Stomach (tissue), 9 donors: Measurements from ENCODE around the gene C1orf174. TPM values are rescaled to one million over a fixed set of nuclear protein-coding genes. Genes with fewer than 3 reads are reported as not detected.

Source experiments
- DNase-seq, 2 donors: peaks; one replicate each; pipeline versions ENCODE4 v3.0.0 to v3.0.0-alpha.2; 2013 to 2019
- H3K27ac ChIP-seq, 5 donors: fragments of 200-600 bp in 4 of 5; sonication (generic) in 4 of 5; one replicate each; pipeline ENCODE4 v1.5.1; 2013 to 2019; ENCODE audit warnings: mild to moderate bottlenecking in 1 of 5, moderate library complexity in 1 of 5
- H3K27me3 ChIP-seq, 3 donors: fragments of 200-600 bp; sonication (generic); one replicate each; pipeline ENCODE4 v1.5.1; 2017 to 2019; ENCODE audit warnings: mixed run types in 1 of 3
- H3K36me3 ChIP-seq, 4 donors: fragments of 200-600 bp; sonication (generic); 1 replicate in 3 of 4; 2 replicates in 1 of 4; pipeline ENCODE4 v1.5.1; 2016 to 2019
- H3K4me1 ChIP-seq, 4 donors: fragments of 200-600 bp; sonication (generic); one replicate each; pipeline ENCODE4 v1.5.1; 2016 to 2019
- H3K4me3 ChIP-seq, 4 donors: fragments of 200-600 bp; sonication (generic) in 3 of 4; one replicate each; pipeline ENCODE4 v1.5.1; 2016 to 2019; ENCODE audit warnings: mild to moderate bottlenecking in 1 of 4
- H3K9me3 ChIP-seq, 4 donors: fragments of 200-600 bp; sonication (generic); one replicate each; pipeline ENCODE4 v1.5.1; 2016 to 2019
- EP300 ChIP-seq: sonication (generic); formaldehyde crosslinking; IDR thresholded peaks from one replicate; pipeline ENCODE4 v1.6.1; 2017; ENCODE audit warnings: antibody characterized with exemption
- POLR2A ChIP-seq, 4 donors: fragments of 450-650 bp; IDR thresholded peaks; one replicate each; pipeline ENCODE4 v1.6.1; 2016; ENCODE audit warnings: antibody characterized with exemption in 4 of 4, control low read depth in 2 of 4, mild to moderate bottlenecking in 1 of 4, moderate library complexity in 1 of 4
- POLR2AphosphoS5 ChIP-seq, 3 donors: sonication (generic); formaldehyde crosslinking; IDR thresholded peaks; one replicate each; pipeline ENCODE4 v1.6.1; 2016; ENCODE audit warnings: antibody characterized with exemption in 3 of 3
- WGBS, 5 donors: extraction: QIAGEN DNeasy Blood & Tissue Kit in 3 of 5; methylation state at CpG; one replicate each; pipeline versions ENCODE4 v1.1.5 to v1.1.7; 2013 to 2018; 5-methylcytosine and 5-hydroxymethylcytosine counted together
- intact Hi-C: fragments of 100-400 bp; cut with DNase I; formaldehyde crosslinking; loops from one replicate; pipeline ENCODE4 v1.15.1; 2023; ENCODE audit warnings: low total_unique reads
- polyA plus RNA-seq, 3 donors: library from polyadenylated mRNA; stranded (reverse); fragments of 200-250 nt; gene quantifications; one replicate each; pipeline ENCODE4 v1.2.3, GENCODE V29; 2013
- total RNA-seq, 5 donors: library from RNA; depleted of rRNA; stranded (reverse); fragments of >200 nt; gene quantifications; one replicate each; pipeline versions ENCODE4 v1.1.0 to v1.2.3, GENCODE V29; 2014 to 2016
- TF ChIP-seq, protein P1 (sequence below), 7 experiments: fragments of 450-650 bp in 4 of 7; fragments of 200-600 bp in 3 of 7; sonication (generic) in 3 of 7; IDR thresholded peaks; one replicate each; pipeline ENCODE4 v1.5.1; 2016 to 2019; ENCODE audit warnings: antibody characterized with exemption in 7 of 7, control low read depth in 2 of 7, mild to moderate bottlenecking in 1 of 7
- donor health status: healthy with polysubstance abuse.
- donor health status: Bipolar disorder and iron deficiency.
- donor health status: healthy.

Gene C1orf174
- total and polyA plus RNA-seq, 8 donors = 13.1 to 124 (median 18.2) TPM

DNA sequence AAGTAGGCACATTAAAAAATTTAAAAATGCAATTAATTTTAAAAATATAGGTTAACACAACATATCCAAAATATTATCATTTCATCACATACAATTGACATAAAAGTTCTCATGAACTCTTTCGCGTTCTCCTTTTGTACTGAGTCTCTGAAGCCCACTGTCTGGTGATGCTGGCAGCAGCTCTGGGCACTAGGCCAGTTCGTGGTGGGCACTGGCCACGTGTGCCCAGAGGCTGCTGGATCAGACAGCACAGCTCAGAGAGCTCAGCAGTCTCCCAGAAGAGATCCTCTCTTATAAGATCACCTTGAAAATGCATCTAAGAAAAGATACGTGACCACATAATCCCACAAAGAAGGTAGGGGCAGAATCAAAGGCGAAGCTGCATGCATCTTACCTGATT lies 53.0 kb downstream of the C1orf174 start:
- intact Hi-C loops = no loop called here
- no peak for DNase-seq
- H3K4me3 ChIP-seq = no peak overlapping the region
- H3K4me1 ChIP-seq = no peaks in the 10 kb centered on the region
- H3K27ac ChIP-seq = no peak overlapping the region
- peaks cover 51 to 98% (median 92%) of the 10 kb centered on the region in 4 donors for H3K36me3 ChIP-seq
- no peak for TF ChIP-seq POLR2A (IDR thresholded peaks at IDR 0.05)
- TF ChIP-seq POLR2AphosphoS5 (IDR thresholded peaks at IDR 0.05) = no peak
- no peak for TF ChIP-seq EP300
- TF ChIP-seq, protein P1, sequence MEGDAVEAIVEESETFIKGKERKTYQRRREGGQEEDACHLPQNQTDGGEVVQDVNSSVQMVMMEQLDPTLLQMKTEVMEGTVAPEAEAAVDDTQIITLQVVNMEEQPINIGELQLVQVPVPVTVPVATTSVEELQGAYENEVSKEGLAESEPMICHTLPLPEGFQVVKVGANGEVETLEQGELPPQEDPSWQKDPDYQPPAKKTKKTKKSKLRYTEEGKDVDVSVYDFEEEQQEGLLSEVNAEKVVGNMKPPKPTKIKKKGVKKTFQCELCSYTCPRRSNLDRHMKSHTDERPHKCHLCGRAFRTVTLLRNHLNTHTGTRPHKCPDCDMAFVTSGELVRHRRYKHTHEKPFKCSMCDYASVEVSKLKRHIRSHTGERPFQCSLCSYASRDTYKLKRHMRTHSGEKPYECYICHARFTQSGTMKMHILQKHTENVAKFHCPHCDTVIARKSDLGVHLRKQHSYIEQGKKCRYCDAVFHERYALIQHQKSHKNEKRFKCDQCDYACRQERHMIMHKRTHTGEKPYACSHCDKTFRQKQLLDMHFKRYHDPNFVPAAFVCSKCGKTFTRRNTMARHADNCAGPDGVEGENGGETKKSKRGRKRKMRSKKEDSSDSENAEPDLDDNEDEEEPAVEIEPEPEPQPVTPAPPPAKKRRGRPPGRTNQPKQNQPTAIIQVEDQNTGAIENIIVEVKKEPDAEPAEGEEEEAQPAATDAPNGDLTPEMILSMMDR (IDR thresholded peaks at IDR 0.05) = no peak
- no peaks in the 10 kb centered on the region for H3K9me3 ChIP-seq
- H3K27me3 ChIP-seq = no peaks in the 10 kb centered on the region
- WGBS, 5 donors = 74 to 90% (median 84%) methylated on average over 6 of the region's 6 CpGs

DNA sequence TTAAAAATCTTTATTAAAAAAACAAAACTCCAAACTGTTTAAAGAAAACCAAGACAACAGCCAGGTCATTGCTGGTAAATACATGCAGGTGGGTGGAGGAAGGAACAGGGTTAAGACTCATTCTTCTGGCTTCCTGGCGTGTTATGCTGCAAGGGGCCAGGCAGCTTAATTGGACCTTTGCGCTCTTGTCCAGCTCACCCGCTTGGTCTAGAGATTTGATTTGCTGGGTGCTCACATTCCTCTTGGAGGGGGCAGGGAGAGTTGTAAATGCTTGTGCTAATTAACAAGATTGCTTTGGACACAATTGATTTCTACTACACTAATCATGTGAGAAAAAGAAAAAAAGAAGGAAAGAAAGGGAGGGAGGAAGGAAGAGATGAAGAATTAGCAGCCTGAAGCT lies 53.5 kb downstream of the C1orf174 start:
- H3K4me3 ChIP-seq = no peak overlapping the region
- no peak for DNase-seq
- 89 to 93% (median 92%) methylated on average over 3 of the region's 3 CpGs for WGBS, 5 donors
- TF ChIP-seq EP300 (no peak), POLR2A (IDR thresholded peaks at IDR 0.05) (no peak)
- H3K27me3 ChIP-seq = no peaks in the 10 kb centered on the region
- H3K9me3 ChIP-seq = no peaks in the 10 kb centered on the region
- peaks cover 49 to 98% (median 92%) of the 10 kb centered on the region in 4 donors for H3K36me3 ChIP-seq
- intact Hi-C loops = no loop called here
- H3K4me1 ChIP-seq = no peaks in the 10 kb centered on the region
- H3K27ac ChIP-seq = no peak overlapping the region

DNA sequence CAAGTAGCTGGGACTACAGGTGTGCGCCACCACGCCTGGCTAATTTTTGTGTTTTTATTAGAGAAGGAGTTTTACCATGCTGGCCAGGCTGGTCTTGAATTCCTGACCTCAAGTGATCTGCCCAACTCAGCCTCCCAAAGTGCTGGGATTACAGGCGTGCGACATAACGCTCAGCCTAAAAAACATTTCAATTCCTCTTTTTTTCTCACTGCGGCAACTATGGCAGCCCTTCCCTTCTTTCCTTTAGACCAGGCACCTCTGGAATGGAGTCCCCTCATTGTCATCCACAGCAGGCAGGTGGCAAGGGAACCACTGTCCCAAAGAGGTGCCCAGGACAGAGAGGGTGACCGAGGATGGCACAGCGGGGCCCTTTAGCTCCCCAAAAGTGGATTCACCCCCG lies 57.2 kb downstream of the C1orf174 start:
- intact Hi-C loops = no loop called here
- DNase-seq = no peak
- TF ChIP-seq, protein P1 (IDR thresholded peaks at IDR 0.05) = no peak
- TF ChIP-seq POLR2AphosphoS5 (IDR thresholded peaks at IDR 0.05) (no peak), POLR2A (IDR thresholded peaks at IDR 0.05) (no peak), EP300 (no peak)
- no peak overlapping the region for H3K27ac ChIP-seq
- peaks cover 55 to 100% (median 93%) of the 10 kb centered on the region in 4 donors for H3K36me3 ChIP-seq
- H3K4me3 ChIP-seq = no peak overlapping the region
- no peaks in the 10 kb centered on the region for H3K27me3 ChIP-seq
- no peaks in the 10 kb centered on the region for H3K4me1 ChIP-seq
- WGBS, 5 donors = 88 to 99% (median 94%) methylated on average over 9 of the region's 9 CpGs
- H3K9me3 ChIP-seq = peaks cover 0 to 5% (median 1%) of the 10 kb centered on the region in 4 donors

DNA sequence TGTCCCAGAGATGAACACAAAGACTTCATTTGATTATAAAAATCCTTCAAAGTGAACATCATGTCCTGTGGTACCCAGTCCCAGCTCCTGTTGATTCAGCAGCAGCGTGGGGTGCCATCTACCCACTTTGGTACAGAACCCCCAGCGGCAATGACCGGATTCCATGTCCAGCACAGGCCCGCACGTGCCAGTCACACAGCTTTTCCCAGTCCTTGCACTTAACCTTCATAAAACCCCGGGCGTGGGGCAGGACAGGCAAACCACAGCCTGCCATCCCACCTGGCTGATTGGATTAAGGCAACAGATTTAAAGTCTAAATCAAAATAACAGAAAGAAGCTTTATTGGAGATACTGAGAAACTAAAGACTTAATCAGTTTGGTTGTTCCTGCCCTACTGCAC lies 58.6 kb downstream of the C1orf174 start:
- Histone ChIP-seq H3K27ac (no peak overlapping the region), H3K9me3 (peaks cover 0 to 15% (median 11%) of the 10 kb centered on the region in 4 donors), H3K4me1 (no peaks in the 10 kb centered on the region), H3K36me3 (peaks cover 58 to 100% (median 93%) of the 10 kb centered on the region in 4 donors), H3K27me3 (no peaks in the 10 kb centered on the region), H3K4me3 (no peak overlapping the region)
- TF ChIP-seq EP300 (no peak), POLR2AphosphoS5 (IDR thresholded peaks at IDR 0.05) (no peak), POLR2A (IDR thresholded peaks at IDR 0.05) (no peak)
- TF ChIP-seq, protein P1 (IDR thresholded peaks at IDR 0.05) = no peak
- no peak for DNase-seq
- 94 to 98% (median 96%) methylated on average over 7 of the region's 7 CpGs for WGBS, 5 donors
- intact Hi-C loops = no loop called here

Other genes with a start within 250 kb of the C1orf174 start
- 1 to 10 TPM in 1 of 5 donors, under 1 TPM in 1, not detected in 3; 0.43 to 9.8 TPM for gene TP73, start 247.8 kb downstream of the C1orf174 start, total RNA-seq
- gene TP73, start 247.8 kb downstream of the C1orf174 start, polyA plus RNA-seq = 1 to 10 TPM in 1 of 3 donors, under 1 TPM in 1, not detected in 1; 0.25 to 2.4 TPM
- gene CCDC27, start 147.8 kb downstream of the C1orf174 start, total RNA-seq = not detected
- gene CCDC27, start 147.8 kb downstream of the C1orf174 start, polyA plus RNA-seq = not detected
- not detected for gene SMIM1, start 127.5 kb downstream of the C1orf174 start, total RNA-seq
- 10 to 100 TPM in 2 of 3 donors, 1 to 10 TPM in 1; 7.3 to 26.5 (median 12.5) TPM for gene SMIM1, start 127.5 kb downstream of the C1orf174 start, polyA plus RNA-seq
- gene LRRC47, start 103.8 kb downstream of the C1orf174 start, total RNA-seq = 100 to 1,000 TPM in 1 of 5 donors, 10 to 100 TPM in 4; 19.8 to 212 (median 49.0) TPM
- gene LRRC47, start 103.8 kb downstream of the C1orf174 start, polyA plus RNA-seq = 10 to 100 TPM; 12.0 to 22.9 (median 18.5) TPM
- 100 to 1,000 TPM in 1 of 5 donors, 10 to 100 TPM in 4; 26.6 to 128 (median 35.5) TPM for gene CEP104, start 43.1 kb downstream of the C1orf174 start, total RNA-seq
- gene CEP104, start 43.1 kb downstream of the C1orf174 start, polyA plus RNA-seq = 10 to 100 TPM in 1 of 3 donors, 1 to 10 TPM in 2; 7.0 to 11.7 (median 9.6) TPM
- gene DFFB, start 42.8 kb downstream of the C1orf174 start, total RNA-seq = 1 to 10 TPM; 1.2 to 9.3 (median 5.0) TPM
- 1 to 10 TPM; 3.7 to 5.2 (median 4.6) TPM for gene DFFB, start 42.8 kb downstream of the C1orf174 start, polyA plus RNA-seq